ENCODE measurements around the gene ALPG.

DNA sequence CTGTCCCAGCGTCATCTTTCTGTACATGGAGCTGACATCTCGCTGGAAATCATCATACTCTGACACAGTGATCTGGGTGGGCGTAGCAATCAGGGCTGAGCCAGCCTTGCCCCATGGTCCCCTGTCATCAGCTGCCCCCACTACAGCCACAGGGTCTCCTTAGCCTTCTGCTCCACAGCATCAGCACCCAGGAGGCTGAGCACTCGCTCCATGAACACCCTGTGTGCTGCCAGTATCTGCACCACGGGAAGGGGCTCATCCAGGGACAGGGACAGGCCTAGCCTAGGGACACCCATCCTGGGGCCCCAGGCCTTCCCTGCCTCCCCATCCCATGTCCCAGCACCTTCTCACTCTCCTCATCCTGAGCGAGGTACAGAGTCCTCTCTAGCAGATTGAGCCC is 11.4 kb downstream of the ALPG start:
- TF ChIP-seq EZH2 (IDR thresholded peaks at IDR 0.05; ENCODE audit: insufficient read depth, poor library complexity, severe bottlenecking): no peak
- no peak for TF ChIP-seq EZH2phosphoT487 (IDR thresholded peaks at IDR 0.05; ENCODE audit: insufficient read depth, low read depth)

Measured in GM23248 (cell line).